AG04450 (cell line): ENCODE data around the gene ANKRD40. TPM values are rescaled to one million over a fixed set of nuclear protein-coding genes. Genes with fewer than 3 reads are reported as not detected.

ENCODE experiments used
- CTCF ChIA-PET: fragments of 300-600, 350-600 bp; formaldehyde crosslinking; extraction: SDS; loops from one replicate; lab custom pipeline; 2022; ENCODE audit warnings: antibody characterized with exemption, inconsistent platforms; lab: Charles Lee
- POLR2A ChIA-PET: fragments of 350-600 bp; formaldehyde crosslinking; extraction: SDS; loops from one replicate; lab custom pipeline; 2021; ENCODE audit warnings: antibody characterized with exemption, inconsistent platforms; lab: Yijun Ruan, JAX
- DNase-seq: peaks from one replicate; pipeline ENCODE4 v3.0.0-alpha.2; 2011; ENCODE audit warnings: low read depth, low spot score
- H3K27ac ChIP-seq: one replicate; pipeline ENCODE4 v1.5.1; 2012; ENCODE audit warnings: low read depth, low read length, control low read depth
- H3K27me3 ChIP-seq: one replicate; pipeline ENCODE4 v1.6.0; 2012; ENCODE audit warnings: low read length; ENCODE audit not compliant: control insufficient read depth, insufficient read depth
- H3K4me3 ChIP-seq: 2 replicates; pipeline ENCODE4 v1.5.1; 2011; ENCODE audit warnings: mild to moderate bottlenecking, low read depth, low read length, control low read depth
- H3K9me3 ChIP-seq: 2 replicates; pipeline ENCODE4 v1.5.1; 2012; ENCODE audit warnings: low read length; ENCODE audit not compliant: control insufficient read depth, insufficient read depth
- polyA plus RNA-seq: library from polyadenylated mRNA; depleted of rRNA; stranded (reverse); fragments of >200 nt; gene quantifications from 2 replicates; pipeline ENCODE4 v1.2.3, GENCODE V29; 2011; rRNA removed
- small RNA-seq: library from RNA; depleted of rRNA; stranded (forward); fragments of <200 nt; gene quantifications from one replicate; pipeline ENCODE3, GENCODE V24; 2012; ENCODE audit warnings: low read depth; ENCODE audit not compliant: insufficient read length
- TF ChIP-seq, protein P1 (sequence below): IDR thresholded peaks from 2 replicates; pipeline ENCODE4 v1.5.1; 2011; ENCODE audit warnings: low read depth, low read length, control low read depth, inconsistent platforms

Gene ANKRD40
- polyA plus RNA-seq, 1 experiment, result 39.8 TPM

DNA sequence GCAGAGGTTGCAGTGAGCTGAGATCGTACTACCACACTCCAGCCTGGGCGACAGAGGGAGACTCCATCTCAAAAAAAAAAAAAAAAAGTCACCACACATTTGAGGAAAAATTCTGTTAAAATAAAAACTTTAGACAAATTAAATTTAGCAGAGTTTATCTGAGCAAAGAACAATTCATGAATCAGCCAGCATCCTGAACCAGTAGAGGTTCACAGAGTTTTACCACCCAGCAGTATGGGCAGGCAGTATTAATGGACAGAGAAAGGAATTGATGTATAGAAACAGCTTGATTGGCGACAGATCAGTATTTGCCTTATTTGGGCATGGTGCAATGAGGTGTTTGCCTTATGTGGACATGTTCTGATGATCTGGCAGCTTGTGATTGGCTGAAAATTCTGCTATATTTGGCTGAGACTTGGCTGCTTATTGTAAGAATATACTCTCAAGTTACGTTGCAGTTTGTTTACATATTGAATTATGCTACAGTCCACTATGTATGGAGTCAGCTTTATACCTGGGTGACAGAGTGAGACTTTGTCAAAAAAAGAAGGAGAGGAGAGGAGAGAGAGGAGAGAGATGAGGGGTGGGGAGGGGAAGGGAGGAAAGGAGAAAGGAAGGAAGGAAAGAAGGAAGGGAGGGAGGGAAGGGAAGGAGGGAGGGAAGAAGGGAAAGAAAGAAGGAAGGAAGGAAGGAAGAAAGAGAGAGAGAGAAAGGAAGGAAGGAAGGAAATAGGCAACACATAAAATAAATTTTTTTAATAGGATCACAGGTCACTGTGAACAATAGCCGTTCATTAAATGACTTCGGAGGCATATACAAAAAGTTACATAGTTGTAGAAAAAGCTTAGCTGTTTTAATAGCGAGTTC is 58.4 kb downstream of the ANKRD40 start:
- peaks cover 8% of the 10 kb centered on the region for H3K9me3 ChIP-seq
- no peak overlapping the region for H3K27ac ChIP-seq
- peak; percentile 34 for DNase-seq
- ChIA-PET POLR2A (interaction anchor here (0.7 kb wide), 1 partner anchor 13 kb away, joined by 4 read pairs; no protein-coding TSS in a partner anchor), CTCF (interaction anchor here (1.4 to 2.9 kb wide), 2 partner anchors 23 to 99 kb away, joined by 4 to 8 read pairs; no protein-coding TSS in a partner anchor)
- TF ChIP-seq, protein P1, sequence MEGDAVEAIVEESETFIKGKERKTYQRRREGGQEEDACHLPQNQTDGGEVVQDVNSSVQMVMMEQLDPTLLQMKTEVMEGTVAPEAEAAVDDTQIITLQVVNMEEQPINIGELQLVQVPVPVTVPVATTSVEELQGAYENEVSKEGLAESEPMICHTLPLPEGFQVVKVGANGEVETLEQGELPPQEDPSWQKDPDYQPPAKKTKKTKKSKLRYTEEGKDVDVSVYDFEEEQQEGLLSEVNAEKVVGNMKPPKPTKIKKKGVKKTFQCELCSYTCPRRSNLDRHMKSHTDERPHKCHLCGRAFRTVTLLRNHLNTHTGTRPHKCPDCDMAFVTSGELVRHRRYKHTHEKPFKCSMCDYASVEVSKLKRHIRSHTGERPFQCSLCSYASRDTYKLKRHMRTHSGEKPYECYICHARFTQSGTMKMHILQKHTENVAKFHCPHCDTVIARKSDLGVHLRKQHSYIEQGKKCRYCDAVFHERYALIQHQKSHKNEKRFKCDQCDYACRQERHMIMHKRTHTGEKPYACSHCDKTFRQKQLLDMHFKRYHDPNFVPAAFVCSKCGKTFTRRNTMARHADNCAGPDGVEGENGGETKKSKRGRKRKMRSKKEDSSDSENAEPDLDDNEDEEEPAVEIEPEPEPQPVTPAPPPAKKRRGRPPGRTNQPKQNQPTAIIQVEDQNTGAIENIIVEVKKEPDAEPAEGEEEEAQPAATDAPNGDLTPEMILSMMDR, result no peak
- H3K4me3 ChIP-seq, result no peak overlapping the region
- no peaks in the 10 kb centered on the region for H3K27me3 ChIP-seq

DNA sequence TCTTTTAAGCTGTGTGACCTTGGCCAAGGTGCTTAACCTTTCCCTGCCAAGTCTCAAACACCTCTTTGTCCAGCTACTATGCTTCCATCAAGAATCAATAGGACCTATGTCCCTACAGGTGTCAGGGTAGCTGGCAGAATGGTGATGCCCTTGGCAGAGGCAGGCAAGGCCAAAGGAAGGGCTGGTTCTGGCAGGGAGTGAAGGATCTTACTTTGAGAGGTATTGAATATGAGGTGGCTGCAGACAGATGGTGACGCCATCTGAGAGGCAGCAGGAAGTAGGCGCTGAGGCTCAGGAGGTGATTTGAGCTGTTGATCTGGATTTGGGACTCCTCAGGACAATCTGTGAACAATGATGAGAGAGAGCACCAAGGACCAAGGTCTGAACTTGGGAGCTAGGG is 60.5 kb downstream of the ANKRD40 start:
- CTCF ChIA-PET, result interaction anchor here (1.0 to 1.4 kb wide), 2 partner anchors 17 to 21 kb away, joined by 3 to 5 read pairs; no protein-coding TSS in a partner anchor
- Histone ChIP-seq H3K4me3 (no peak overlapping the region), H3K27me3 (no peaks in the 10 kb centered on the region), H3K9me3 (peaks cover 8% of the 10 kb centered on the region), H3K27ac (no peak overlapping the region)
- TF ChIP-seq, protein P1, result no peak
- no peak for DNase-seq
- POLR2A ChIA-PET, result interaction anchor here (1.2 kb wide), 1 partner anchor 9 kb away, joined by 3 read pairs; no protein-coding TSS in a partner anchor

DNA sequence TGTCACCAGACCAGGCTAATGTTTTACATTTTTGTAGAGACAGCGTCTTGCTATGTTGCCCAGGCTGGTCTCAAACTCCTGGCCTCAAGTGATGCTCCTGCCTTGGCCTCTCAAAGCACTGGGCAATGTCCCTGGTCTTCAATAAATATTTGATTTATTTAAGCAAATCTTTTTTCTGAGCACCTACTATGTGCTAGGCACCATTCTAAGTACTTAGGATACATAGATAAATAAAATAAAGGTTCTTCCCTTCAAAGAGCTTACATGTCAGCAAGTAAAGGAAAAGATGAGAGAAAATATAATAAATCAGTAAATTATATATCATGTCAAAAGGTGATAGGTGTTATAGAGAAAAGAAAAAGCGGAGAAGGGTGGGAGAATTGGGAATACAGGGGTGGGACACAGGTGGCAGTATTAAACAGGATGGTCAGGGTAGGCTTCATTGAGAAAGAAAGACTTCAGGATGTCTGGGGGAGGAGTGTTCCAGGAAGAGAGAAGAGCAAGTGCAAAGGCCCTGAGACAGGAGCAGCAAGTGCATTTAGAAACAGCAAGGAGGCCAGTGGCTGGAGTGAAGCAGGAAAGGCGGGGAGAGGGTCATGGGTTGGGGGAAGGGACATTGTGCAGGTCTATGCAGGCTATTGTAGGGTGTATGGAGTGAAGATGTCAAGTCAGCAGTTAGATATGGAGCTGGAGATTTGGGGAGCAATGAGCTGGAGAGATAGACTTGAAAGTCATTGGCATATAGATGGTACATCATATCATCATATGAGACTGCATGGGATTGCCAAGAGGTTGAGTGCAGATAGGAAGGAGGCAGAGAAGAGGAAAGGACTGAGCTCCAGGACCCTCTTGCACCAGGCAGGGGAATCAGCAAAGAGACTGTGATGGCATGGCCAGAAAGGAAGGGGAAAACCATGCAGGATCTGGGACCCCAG is 61.7 kb downstream of the ANKRD40 start:
- TF ChIP-seq, protein P1, result no peak
- Histone ChIP-seq H3K27me3 (no peaks in the 10 kb centered on the region), H3K9me3 (peaks cover 8% of the 10 kb centered on the region), H3K27ac (no peak overlapping the region), H3K4me3 (no peak overlapping the region)
- DNase-seq, result no peak
- ChIA-PET POLR2A (interaction anchor here (1.2 kb wide), 1 partner anchor 8 kb away, joined by 3 read pairs; no protein-coding TSS in a partner anchor), CTCF (interaction anchor here (0.7 to 1.0 kb wide), 2 partner anchors 16 to 48 kb away, joined by 3 read pairs; no protein-coding TSS in a partner anchor)

Small RNAs within 50 kb of the gene (small RNA-seq; reads per million reads assigned to genes)
- not detected for gene RF00019

Other genes starting within 250 kb of the ANKRD40 start
- not detected in 2 replicates for gene CHAD, start 239.0 kb downstream of the ANKRD40 start, polyA plus RNA-seq
- 15.5 and 17.5 TPM in 2 replicates for gene RSAD1, start 229.1 kb downstream of the ANKRD40 start, polyA plus RNA-seq
- 0.11 and 0.17 TPM in 2 replicates for gene MYCBPAP, start 199.5 kb downstream of the ANKRD40 start, polyA plus RNA-seq
- gene EPN3, start 175.2 kb downstream of the ANKRD40 start, polyA plus RNA-seq, result not detected in 2 replicates
- gene SPATA20, start 160.7 kb downstream of the ANKRD40 start, polyA plus RNA-seq, result 17.1 and 25.1 TPM in 2 replicates
- gene CACNA1G, start 147.2 kb downstream of the ANKRD40 start, polyA plus RNA-seq, result 0.05 TPM in 1 of 2 replicates, not detected in the other
- 21.5 and 21.7 TPM in 2 replicates for gene ABCC3, start 73.0 kb downstream of the ANKRD40 start, polyA plus RNA-seq
- 70.6 and 120 TPM in 2 replicates for gene LUC7L3, start 11.7 kb upstream of the ANKRD40 start, polyA plus RNA-seq
- not detected in 2 replicates for gene ANKRD40CL, start 59.6 kb upstream of the ANKRD40 start, polyA plus RNA-seq
- 0.07 and 0.10 TPM in 2 replicates for gene WFIKKN2, start 127.7 kb upstream of the ANKRD40 start, polyA plus RNA-seq
- gene TOB1, start 158.4 kb upstream of the ANKRD40 start, polyA plus RNA-seq, result 18.3 and 20.3 TPM in 2 replicates